ENCODE results near the gene FBLN1.
"Not testable (repeated sequence)": the region's sequence is repeated elsewhere in the genome, so short reads cannot be mapped to it uniquely, and the experiment has no call there.

Gene FBLN1

DNA sequence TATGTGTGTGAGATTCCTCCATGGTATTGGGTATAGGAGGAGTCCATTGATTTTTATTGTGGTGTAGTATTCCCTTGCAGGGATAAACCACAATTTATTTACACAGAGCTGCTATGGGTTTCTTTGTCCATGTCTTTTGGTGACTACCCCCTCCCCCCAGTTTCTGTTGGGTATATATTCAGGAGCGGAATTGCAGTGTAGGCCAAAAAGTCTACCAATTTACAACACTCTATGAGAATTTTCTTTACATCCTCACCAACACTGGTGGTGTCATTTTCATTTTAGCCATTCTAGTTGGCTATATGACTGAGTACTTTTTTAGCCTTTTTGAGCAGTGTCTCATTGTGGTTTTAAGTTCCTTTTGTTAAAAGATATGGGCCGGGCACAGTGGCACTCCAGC lies 113.7 kb downstream of the FBLN1 start:
- no peak for DNase-seq

DNA sequence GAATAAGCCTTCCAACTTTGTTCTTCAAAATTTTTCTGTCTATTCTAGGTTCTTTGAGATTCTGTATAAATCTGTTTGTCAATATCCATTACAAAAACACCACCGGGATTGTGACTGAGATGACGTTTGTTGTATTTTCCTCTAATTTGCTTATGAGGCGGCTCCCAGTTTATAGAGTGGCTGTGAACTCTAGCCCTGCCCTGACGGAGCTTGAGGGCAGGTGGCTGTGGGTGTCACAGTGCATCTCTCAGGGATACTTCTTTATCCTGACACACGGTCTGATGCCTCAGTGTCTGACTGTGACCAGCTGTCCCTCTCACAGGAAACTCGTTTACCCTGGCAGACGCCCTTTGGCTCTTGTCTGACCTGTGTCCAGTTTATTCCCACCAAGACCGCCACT lies 115.3 kb downstream of the FBLN1 start:
- no peak for DNase-seq

GRCh38 chr22:45620706-45621105 lies 118.0 kb downstream of the FBLN1 start:
- peak; percentile 21 for DNase-seq

DNA sequence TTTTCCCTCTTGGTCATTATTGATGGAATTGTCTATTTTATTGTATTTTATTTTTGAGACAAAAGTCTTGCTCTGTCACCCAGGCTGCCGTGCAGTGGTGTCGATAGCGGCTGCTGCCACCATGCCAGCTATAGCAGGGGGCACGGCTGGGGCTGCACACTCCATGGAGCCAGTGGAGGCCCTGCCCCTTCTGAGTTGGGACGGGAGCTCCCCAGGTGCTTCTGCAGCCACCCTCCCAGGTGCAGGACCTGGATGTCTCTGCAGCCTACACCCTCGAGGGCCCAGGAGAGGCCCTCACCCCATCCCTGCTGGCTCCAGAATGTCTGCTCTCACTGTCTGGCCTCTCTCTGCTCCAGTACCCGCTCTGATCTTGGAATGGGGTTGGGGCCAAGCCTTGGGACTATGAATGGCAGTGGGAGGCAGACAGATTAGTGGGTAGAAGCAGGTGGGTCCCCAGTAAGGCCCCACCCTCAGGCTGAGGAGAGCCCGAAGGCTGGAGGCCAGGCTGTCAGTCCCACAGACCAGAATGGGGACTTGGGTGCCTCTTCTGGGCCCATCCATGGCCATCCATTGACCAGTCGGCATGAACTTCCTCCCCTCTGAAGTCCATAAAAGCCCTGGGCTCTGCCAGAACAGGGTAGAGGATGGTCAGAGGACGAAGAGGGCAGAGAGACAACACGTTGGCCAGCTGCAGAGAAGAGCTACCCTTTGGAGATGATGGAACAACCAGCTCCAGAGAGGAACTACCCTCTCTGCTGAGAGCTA lies 119.3 kb downstream of the FBLN1 start:
- DNase-seq, result no peak

- not testable (repeated sequence) for DNase-seq
These were observed 120.9 kb downstream of the FBLN1 start for GRCh38 chr22:45623464-45624145.

DNA sequence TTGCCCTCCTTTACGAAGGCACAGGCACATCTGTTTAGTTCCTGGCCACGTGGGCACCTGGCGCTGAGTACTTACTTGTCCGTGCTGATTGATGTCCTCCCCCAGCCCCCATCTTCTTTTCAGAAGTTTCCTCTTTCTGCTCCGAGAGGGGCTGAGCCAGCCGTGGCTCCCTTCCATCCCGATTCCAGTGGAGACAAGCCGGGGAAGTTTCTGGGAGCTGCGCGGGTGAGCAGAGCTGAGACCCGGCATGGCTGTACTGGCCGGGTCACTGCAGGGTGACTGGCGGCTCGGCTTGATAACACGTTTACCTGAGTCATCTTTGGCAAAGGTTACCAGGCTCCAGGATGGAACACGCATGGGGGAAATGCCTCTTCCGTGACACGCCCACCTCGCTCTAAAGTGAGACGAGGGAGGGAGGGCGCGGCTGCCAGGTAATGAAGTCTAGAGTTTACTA lies 123.5 kb downstream of the FBLN1 start:
- no peak for DNase-seq

GRCh38 chr22:45627489-45628233 lies 125.0 kb downstream of the FBLN1 start:
- no peak for DNase-seq

DNA sequence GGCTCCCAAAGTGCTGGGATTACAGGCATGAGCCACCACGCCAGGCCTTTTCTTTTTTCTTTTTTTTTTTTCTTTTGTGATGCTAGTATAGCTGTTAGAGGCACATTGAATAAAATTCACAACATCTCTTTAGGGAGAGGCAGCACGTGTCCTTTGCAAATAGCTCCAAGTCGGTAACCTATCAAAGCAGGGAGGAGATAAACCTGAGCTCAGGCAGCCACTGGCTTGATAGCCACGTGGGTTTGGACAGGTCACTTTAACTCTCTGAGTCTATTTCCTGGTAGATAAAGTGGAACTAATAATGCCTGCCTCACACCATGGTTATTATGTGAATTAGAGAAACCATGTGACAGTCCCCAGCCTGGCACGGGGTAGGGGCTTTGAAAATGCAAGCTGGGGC lies 125.8 kb downstream of the FBLN1 start:
- no peak for DNase-seq

- DNase-seq, result peak; percentile 91
These were observed 126.9 kb downstream of the FBLN1 start for GRCh38 chr22:45629469-45630089.

DNA sequence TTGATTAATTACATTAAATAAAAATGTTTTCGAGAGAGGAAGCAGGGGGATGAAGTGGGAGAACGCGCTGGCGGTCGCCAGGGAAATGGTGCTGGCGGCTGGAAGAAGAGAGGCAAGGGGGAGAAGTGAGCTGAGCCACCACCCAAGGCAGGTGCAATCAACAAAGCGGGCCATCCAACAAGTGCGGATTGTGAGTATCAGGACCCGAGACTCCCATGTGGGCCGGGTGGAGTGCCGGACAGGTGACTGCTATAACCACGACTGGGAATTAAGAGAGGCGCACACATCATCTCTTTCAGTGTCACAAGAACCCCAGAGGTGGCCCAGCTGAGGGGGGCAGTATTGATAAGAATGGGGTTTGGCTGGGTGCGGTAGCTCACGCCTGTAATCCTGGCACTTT lies 127.8 kb downstream of the FBLN1 start:
- no peak for DNase-seq

- no peak for DNase-seq
These were observed 128.6 kb downstream of the FBLN1 start for GRCh38 chr22:45631140-45631840.

DNA sequence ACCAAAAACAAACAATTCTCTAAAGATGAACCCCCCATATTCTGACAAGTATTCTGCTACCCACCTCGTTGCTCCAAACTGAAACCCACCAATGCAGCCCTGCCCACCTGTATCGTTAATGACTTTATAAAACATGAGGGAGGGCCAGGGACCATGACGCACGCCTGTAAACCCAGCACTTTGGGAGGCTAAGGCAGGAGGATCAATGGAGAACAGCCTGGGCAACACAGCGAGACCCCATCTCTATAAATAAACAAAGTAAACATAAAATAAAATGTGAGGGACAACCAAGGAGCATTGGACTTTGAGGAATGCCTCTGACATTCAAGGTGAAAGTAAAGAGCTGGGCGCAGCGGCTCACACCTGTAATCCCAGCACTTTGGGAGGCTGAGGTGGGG lies 129.2 kb downstream of the FBLN1 start:
- DNase-seq, result no peak

GRCh38 chr22:45632791-45633515 lies 130.3 kb downstream of the FBLN1 start:
- DNase-seq, result no peak

- DNase-seq, result no peak
These were observed 134.0 kb downstream of the FBLN1 start for GRCh38 chr22:45636683-45637082.

DNA sequence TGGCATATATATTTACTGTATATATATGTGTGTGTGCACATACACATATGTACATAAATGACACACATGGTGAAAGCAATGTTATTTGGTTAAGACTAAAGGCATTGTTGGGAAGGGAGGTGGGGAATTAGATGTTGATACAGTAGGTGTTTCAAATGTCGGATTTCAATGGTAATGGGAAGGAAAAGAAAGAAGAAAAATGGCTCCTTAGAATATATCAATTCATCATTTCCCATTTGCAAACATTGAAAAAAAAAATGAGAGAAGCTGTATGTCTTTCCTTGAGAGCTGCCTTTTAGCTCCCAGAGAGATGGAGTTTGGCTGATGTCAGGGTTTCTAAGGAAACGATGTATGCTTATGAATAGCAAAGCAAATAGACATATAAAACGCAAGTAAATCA lies 135.5 kb downstream of the FBLN1 start:
- DNase-seq, result no peak

GRCh38 chr22:45638834-45639746 lies 136.4 kb downstream of the FBLN1 start:
- no peak for DNase-seq

DNA sequence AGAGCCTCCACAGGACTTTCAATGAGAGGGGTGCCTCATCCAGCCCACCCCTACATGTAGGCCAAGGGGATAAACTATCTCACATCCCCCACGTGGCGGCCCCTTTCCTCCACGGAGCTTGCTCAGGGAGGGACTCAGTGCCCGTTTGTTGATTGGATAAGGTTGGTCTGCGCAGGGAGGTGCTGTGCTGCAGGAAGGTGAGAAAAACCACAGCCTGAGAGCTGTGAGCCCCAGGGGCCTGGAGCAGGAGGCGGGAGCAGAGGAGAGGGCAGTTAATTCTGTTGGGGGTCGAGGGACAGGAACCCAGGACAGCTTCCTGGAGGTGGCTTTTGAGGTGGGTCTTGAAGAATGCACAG lies 137.0 kb downstream of the FBLN1 start:
- no peak for DNase-seq

DNA sequence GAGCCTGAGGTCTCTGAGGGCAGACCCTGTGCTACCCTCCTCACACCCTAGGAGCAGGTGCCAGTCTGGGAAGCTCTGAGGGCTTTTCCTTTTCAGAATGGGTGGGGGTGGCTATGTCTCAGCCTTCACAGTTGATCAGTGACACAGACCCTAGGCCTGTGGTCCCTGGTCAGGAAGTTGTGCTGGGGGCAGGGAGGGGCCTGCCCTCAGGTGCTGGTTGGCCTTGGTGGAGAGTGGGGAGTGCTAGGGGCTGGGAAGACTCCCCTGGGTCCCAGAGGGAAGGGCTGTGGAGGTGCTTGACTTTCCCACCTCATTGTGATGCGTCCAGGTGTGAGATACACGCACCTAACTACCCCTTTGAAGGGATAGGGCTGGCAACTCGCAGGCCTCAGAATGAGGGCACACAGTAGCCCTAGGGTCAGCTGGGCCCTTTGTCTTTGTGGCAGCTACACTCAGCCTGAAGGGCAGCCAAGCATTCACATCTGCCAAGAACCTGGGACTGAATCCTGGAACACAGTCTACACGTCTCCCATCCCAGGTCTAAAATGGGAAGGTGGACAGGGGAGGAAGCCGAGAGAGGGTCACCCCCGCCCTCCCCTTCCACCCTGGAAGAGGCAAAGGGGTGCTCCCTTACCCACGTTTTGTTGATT lies 137.7 kb downstream of the FBLN1 start:
- DNase-seq, result no peak

- DNase-seq, result no peak
These were observed 138.4 kb downstream of the FBLN1 start for GRCh38 chr22:45640941-45641621.

- DNase-seq, result no peak
These were observed 140.3 kb downstream of the FBLN1 start for GRCh38 chr22:45642986-45643385.
